Activated CD4-positive, alpha-beta T cell treated with anti-CD3 and anti-CD28 coated beads for 24 hours (primary cell): ENCODE results near the gene CCDC137.
"Not testable (repeated sequence)": the region's sequence is repeated elsewhere in the genome, so short reads cannot be mapped to it uniquely, and the experiment has no call there.

Experiments
- DNase-seq, 2 donors: peaks; one replicate each; pipeline ENCODE4 v3.0.0-alpha.2; 2020; ENCODE audit warnings: low read depth in 2 of 2

The CCDC137 gene

GRCh38 chr17:81666342-81667191 is at the start of gene CCDC137, which contains the start of gene OXLD1:
TSS of gene CCDC137 (plus strand) at chr17:81666737. CDS start at chr17:81666767, 30 bp downstream.
TSS of gene OXLD1 (minus strand) at chr17:81666605. CDS start at chr17:81666577, 28 bp downstream.
- peak; percentile 88 to 90 for DNase-seq

- no peak for DNase-seq
These were observed 49.7 kb upstream of the CCDC137 start for GRCh38 chr17:81616877-81617276.

GRCh38 chr17:81618307-81618706 is 48.2 kb upstream of the CCDC137 start:
- DNase-seq: not testable (repeated sequence)

GRCh38 chr17:81621494-81622130 is 44.9 kb upstream of the CCDC137 start:
- DNase-seq: no peak

- no peak for DNase-seq
These were observed 36.3 kb upstream of the CCDC137 start for GRCh38 chr17:81630274-81630673.

GRCh38 chr17:81631482-81631881 is 35.1 kb upstream of the CCDC137 start:
- DNase-seq: no peak

- DNase-seq: no peak
These were observed 31.1 kb upstream of the CCDC137 start for GRCh38 chr17:81635431-81635830.

GRCh38 chr17:81635973-81636504 is 30.5 kb upstream of the CCDC137 start:
- DNase-seq: no peak

GRCh38 chr17:81636505-81637288 is 29.8 kb upstream of the CCDC137 start, which contains the start of the genes NPLOC4 and TSPAN10:
TSS of gene NPLOC4 (minus strand) at chr17:81637112. CDS start at chr17:81636930, 182 bp downstream.
TSS of gene TSPAN10 (plus strand) at chr17:81637196. CDS start at chr17:81642413, 5,217 bp downstream.
- DNase-seq: peak; percentile 79 to 81

GRCh38 chr17:81638683-81639082 is 27.9 kb upstream of the CCDC137 start:
- no peak for DNase-seq

GRCh38 chr17:81640011-81640410 is 26.5 kb upstream of the CCDC137 start:
- DNase-seq: no peak

GRCh38 chr17:81641825-81642489 is 24.6 kb upstream of the CCDC137 start:
- DNase-seq: no peak

GRCh38 chr17:81644496-81644895 is 22.0 kb upstream of the CCDC137 start:
- no peak for DNase-seq

- no peak for DNase-seq
These were observed 21.3 kb upstream of the CCDC137 start for GRCh38 chr17:81644976-81645952.

GRCh38 chr17:81646869-81647600 is 19.5 kb upstream of the CCDC137 start:
- no peak for DNase-seq

- DNase-seq: no peak
These were observed 18.9 kb upstream of the CCDC137 start for GRCh38 chr17:81647640-81648012.

GRCh38 chr17:81648013-81648706 is 18.4 kb upstream of the CCDC137 start:
- no peak for DNase-seq

GRCh38 chr17:81648707-81649085 is 17.8 kb upstream of the CCDC137 start:
- DNase-seq: no peak

- DNase-seq: no peak
These were observed 15.6 kb upstream of the CCDC137 start for GRCh38 chr17:81650951-81651350.
